Mucosa of rectum (tissue), 2 donors: Measurements from ENCODE around the gene CASD1.

ENCODE experiments used
- H3K27ac ChIP-seq, 2 donors: one replicate each; pipeline ENCODE4 v1.7.0; 2013; ENCODE audit warnings: inconsistent platforms in 2 of 2, low read depth in 2 of 2, low read length in 2 of 2
- H3K27me3 ChIP-seq, 2 donors: one replicate each; pipeline ENCODE4 v1.7.0; 2013; ENCODE audit warnings: low read length in 2 of 2; ENCODE audit not compliant: control insufficient read depth in 2 of 2, insufficient read depth in 2 of 2
- H3K36me3 ChIP-seq, 2 donors: one replicate each; pipeline ENCODE4 v1.7.0; 2013; ENCODE audit warnings: low read length in 2 of 2; ENCODE audit not compliant: control insufficient read depth in 2 of 2, insufficient read depth in 2 of 2
- H3K4me1 ChIP-seq, 2 donors: one replicate each; pipeline ENCODE4 v1.7.0; 2013; ENCODE audit warnings: low read length in 2 of 2, mild to moderate bottlenecking in 1 of 2; ENCODE audit not compliant: control insufficient read depth in 2 of 2, insufficient read depth in 2 of 2
- H3K4me3 ChIP-seq, 2 donors: one replicate each; pipeline ENCODE4 v1.7.0; 2013; ENCODE audit warnings: low read length in 2 of 2
- H3K9ac ChIP-seq, 2 donors: one replicate each; pipeline ENCODE4 v1.7.0; 2013; ENCODE audit warnings: low read length in 2 of 2, low read depth in 1 of 2, mild to moderate bottlenecking in 1 of 2
- H3K9me3 ChIP-seq, 2 donors: one replicate each; pipeline ENCODE4 v1.7.0; 2013; ENCODE audit warnings: low read length in 2 of 2; ENCODE audit not compliant: control insufficient read depth in 2 of 2
- donor health status: healthy.
- donor health status: Normal muscosa, but diverticular disease.

Gene CASD1

GRCh38 chr7:94595717-94596116 lies 86.1 kb downstream of the CASD1 start:
- Histone ChIP-seq H3K27me3 (no peaks in the 10 kb centered on the region), H3K36me3 (no peaks in the 10 kb centered on the region), H3K9me3 (no peaks in the 10 kb centered on the region), H3K27ac (no peak overlapping the region), H3K4me1 (peaks cover 0 to 2% of the 10 kb centered on the region in 2 donors), H3K4me3 (no peak overlapping the region), H3K9ac (no peak overlapping the region)

- Histone ChIP-seq H3K36me3 (no peaks in the 10 kb centered on the region), H3K9me3 (no peaks in the 10 kb centered on the region), H3K9ac (no peak overlapping the region), H3K27ac (no peak overlapping the region), H3K27me3 (no peaks in the 10 kb centered on the region), H3K4me3 (no peak overlapping the region), H3K4me1 (no peaks in the 10 kb centered on the region)
These were observed 90.7 kb downstream of the CASD1 start for GRCh38 chr7:94600267-94600666.

- Histone ChIP-seq H3K9ac (no peak overlapping the region), H3K4me1 (no peaks in the 10 kb centered on the region), H3K9me3 (no peaks in the 10 kb centered on the region), H3K27ac (no peak overlapping the region), H3K4me3 (no peak overlapping the region), H3K36me3 (no peaks in the 10 kb centered on the region), H3K27me3 (no peaks in the 10 kb centered on the region)
These were observed 92.6 kb downstream of the CASD1 start for GRCh38 chr7:94602181-94602580.

- no peak overlapping the region for H3K4me3 ChIP-seq
- H3K9ac ChIP-seq = no peak overlapping the region
- no peaks in the 10 kb centered on the region for H3K27me3 ChIP-seq
- H3K4me1 ChIP-seq = no peaks in the 10 kb centered on the region
- H3K9me3 ChIP-seq = no peaks in the 10 kb centered on the region
- H3K27ac ChIP-seq = no peak overlapping the region
- H3K36me3 ChIP-seq = no peaks in the 10 kb centered on the region
These were observed 95.4 kb downstream of the CASD1 start for GRCh38 chr7:94605031-94605430.
